Effector CD4-positive, alpha-beta T cell (primary cell): ENCODE measurements around the gene SNTN.

Experiments used
- DNase-seq: peaks from one replicate; pipeline ENCODE4 v3.0.0-alpha.2; 2020

Gene SNTN

DNA sequence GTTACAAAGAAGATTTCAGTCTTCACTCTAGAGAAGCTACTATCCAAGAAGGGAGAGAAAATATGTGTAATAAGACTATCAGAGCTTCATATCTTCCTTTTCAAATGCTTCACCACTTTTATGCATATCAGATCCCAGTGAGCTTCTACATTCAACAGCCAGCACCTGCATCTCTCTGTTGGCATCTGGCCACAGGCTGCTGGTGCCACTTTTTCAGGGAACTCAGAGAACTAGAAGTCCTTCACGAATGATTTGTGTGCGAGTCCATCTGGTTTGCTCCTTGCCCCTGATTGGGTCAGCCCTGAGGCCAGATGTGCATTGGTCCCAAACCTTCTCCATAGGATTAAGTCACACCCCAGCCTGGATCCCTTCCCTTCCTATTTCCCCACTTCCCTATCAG is 22.1 kb downstream of the SNTN start:
- DNase-seq: no peak

DNA sequence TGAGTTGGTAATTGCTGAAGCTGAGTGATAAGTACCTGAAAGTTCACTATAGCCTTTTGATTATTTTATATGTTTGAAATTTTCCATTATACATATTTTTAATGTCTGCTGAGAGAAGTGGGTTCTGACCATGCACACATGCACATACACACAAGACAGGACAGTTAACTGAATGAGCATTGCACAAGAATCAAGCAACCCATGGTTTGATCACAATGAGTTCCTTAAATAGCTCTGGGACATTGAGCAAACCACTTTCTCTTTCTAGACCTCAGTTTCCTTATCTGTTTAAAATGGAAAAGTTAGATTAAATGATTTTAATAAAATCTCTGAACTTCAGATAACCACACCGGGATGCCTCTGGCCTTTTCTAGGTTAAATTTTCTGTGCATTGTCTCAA is 26.7 kb downstream of the SNTN start:
- no peak for DNase-seq

DNA sequence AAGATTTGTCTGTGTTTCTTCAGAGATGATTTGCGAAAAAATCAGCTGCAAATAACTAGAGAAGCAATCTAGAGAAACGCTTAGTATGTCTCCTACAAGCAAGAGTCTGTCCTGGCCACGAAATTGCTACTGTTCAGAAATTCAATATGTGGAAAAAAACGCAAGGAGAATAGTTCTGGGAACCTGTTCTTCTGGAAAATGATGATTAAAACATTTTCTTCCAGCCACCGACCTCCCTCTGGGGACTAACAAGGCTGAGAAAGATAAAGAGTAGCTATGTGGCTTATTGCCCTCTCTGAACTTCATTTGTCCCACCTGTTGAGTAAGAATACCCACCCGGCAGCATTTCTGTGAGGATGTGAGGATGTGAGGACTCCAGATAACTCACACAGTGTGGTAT is 31.6 kb downstream of the SNTN start:
- DNase-seq: no peak

DNA sequence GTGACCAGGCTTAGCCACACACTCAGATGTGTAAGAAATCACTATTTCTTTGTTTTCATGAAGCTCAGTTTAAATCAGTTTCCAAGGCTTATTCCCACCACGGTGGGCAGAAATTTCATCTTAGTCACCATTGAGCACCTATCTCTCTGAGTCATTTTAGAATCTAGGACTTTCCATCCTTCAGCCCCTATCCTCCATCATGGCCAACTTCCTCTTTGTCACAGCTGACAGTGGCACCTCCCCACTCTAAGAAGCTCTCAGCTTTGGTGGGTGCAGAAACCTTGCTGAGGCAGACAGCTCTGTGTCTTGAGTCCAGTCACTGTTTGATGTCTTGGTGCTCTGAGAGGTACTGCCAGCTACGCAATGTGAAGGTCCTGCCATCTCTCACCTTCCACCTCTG is 32.9 kb downstream of the SNTN start:
- no peak for DNase-seq

DNA sequence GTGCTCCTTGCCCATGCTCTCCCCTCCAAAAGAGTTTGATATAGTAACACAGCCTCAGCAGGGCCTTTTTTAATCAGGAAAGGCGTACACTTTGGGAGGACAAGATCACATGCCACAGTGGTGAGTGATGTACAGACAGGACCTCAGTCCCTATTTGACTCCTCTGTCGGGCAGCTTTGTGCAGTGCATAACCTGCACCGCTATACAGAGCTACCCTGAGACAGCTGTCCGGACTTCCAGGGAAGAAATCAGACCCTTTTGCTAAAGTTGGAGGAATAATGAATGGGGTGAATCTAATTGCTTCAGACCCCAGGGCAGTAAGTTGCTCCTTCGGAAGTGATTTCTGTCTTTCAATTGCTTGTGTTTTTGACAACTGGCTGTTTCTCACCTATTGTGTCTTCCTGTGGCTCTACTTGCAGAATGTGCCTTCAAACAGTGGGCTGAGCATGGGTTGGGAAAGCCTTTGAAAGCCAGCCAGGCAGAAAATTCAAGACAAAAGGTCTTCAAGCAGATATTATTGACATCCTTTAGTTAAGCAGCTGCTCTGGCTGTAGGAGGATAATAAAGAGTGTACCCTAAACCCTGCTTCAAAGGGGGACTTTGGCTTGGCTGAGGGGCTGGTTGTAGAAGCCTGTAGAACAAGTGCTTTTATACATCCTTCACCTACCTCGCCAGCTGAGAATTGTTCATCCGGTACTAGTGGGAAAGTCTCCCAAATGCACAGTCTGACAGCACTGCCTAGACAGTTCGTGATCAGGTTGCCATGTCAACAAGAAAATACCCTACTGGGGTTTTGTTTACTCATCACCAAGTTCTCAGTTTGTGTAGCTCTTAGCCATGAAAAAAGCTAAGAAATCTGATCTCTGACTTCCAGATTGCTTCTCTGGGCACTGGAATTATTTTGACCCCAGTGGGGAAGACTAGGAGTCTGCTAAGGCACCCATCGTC is 35.1 kb downstream of the SNTN start:
- DNase-seq: no peak

DNA sequence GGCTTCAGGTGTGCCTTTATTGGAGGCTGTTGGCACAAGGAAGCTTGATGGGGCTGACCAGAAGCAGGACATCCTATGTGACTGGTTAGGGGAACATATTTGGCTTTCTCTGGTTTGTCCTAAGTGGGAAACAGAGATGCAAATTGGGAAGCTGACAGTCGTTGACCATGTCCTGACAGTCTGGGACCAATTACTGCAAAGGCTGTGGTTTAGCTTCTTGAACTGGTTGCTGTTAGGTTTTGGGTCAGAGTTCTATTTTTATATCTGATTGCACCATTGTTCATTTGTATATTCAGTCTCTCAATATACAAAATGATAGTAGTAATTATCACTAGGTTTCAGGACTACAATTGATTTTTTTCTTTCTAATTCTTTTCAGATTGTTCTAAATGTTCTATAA is 36.8 kb downstream of the SNTN start:
- no peak for DNase-seq

DNA sequence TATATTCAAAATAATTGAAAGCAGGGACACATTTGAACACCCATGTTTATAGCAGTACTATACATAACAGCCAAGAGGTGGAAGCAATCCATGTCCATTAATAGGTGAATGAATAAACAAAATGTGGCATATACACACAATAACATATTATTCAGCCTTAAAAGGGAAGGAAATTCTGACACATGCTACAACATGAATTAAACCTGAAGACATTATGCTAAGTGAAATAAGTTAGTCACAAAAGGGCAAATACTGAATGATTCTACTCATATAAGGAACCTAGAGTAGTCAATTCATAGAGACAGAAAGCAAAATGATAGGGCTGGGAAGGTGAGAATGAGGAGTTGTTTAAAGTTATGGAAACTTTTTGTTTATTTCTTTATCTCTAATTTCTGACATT is 40.9 kb downstream of the SNTN start:
- no peak for DNase-seq

- DNase-seq: no peak
These were observed 52.7 kb downstream of the SNTN start for GRCh38 chr3:63705092-63705645.

DNA sequence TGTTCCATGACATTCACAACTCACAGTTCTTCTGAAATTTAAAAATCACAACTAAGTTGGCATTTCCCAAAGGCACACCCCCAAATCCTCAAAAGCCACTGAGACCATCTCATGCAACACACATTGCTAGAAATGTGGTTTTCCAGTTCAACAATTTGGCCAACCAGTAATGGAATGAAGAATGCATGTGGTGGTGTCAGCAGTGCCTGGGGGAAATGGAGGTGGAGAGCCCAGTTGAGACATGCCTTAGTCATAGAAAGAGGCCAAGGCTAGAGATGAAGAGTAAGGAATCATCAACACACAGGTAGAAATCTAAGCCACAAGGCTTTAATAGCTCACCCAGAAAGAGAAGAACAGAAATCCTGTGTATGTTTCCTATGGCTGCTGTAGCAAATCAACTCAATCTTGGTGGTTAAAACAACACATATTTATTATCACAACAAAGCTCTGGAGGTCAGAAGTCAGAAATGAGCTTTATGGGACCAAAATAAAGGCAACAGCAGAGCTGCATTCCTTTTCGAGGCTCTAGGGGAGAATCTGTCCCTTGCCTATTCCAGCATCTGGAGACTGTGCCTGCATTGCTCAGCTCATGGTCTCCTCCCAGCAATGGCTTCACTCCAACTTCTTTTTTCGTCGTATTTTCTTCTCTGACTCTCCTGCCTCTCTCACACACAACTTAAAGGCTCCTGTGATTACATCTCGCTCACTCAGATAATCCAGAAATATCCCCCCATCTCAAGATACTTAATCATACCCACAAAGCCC is 54.0 kb downstream of the SNTN start:
- DNase-seq: no peak

GRCh38 chr3:63707731-63708130 is 55.3 kb downstream of the SNTN start:
- DNase-seq: no peak

GRCh38 chr3:63709576-63709975 is 57.1 kb downstream of the SNTN start:
- DNase-seq: no peak
